HepG2 (cell line): ENCODE measurements around the gene ARL3. TPM values are rescaled to one million over a fixed set of nuclear protein-coding genes. Genes with fewer than 3 reads are reported as not detected.
A peak's percentile ranks its signal among the peaks of the same experiment; 100 is the strongest.

ENCODE experiments used
- ATAC-seq: fragments of 200-7000 bp; cut with Tn5 transposase; 3 replicates; pipeline ENCODE4 v1.9.1; 2020; ENCODE audit warnings: mild to moderate bottlenecking, moderate library complexity
- BruUV-seq: library from RNA; stranded (reverse); fragments of 400-500 nt; replicated peaks from 2 replicates; lab custom pipeline; 2021; lab: Mats Ljungman, UMichigan
- CTCF ChIA-PET: fragments of 300-600 bp; formaldehyde crosslinking; extraction: SDS; loops from one replicate; lab custom pipeline; 2021; ENCODE audit warnings: low total read pairs, inconsistent platforms, low intra/inter-chr PET ratio; lab: Yijun Ruan, JAX
- POLR2A ChIA-PET: fragments of 350-600 bp; sonication (Branson Sonifier 250); formaldehyde crosslinking; loops from one replicate; lab custom pipeline; 2020; ENCODE audit warnings: antibody characterized with exemption, inconsistent platforms; lab: Yijun Ruan, JAX
- DNase-seq: peaks from one replicate; pipeline ENCODE4 v3.0.0-alpha.2; 2015; ENCODE audit warnings: low spot score
- FAIRE-seq: peaks from 3 replicates; lab custom pipeline; 2011; peaks lifted over from hg19 to GRCh38; lab: Jason Lieb, UNC
- H2AFZ ChIP-seq: one replicate; pipeline ENCODE4 v1.6.1; 2011; ENCODE audit warnings: low read length, inconsistent platforms
- H3K27ac ChIP-seq: fragments of 300-600 bp; 3 replicates; pipeline ENCODE4 v1.8.0; 2011; ENCODE audit warnings: mixed run types, mild to moderate bottlenecking, mixed read lengths, low read length, inconsistent platforms; ENCODE audit not compliant: insufficient read depth; ENCODE audit errors: extremely low read length
- H3K27me3 ChIP-seq, 2 experiments: fragments of 200-600 bp in 1 of 2; 2 replicates in 1 of 2; 3 replicates in 1 of 2; pipeline versions ENCODE4 v1.6.0 to v1.8.0; 2011; ENCODE audit warnings: low read length in 2 of 2, mild to moderate bottlenecking in 2 of 2, moderate library complexity in 2 of 2, inconsistent platforms in 1 of 2; ENCODE audit not compliant: insufficient read depth in 2 of 2, control insufficient read depth in 1 of 2
- H3K36me3 ChIP-seq, 2 experiments: fragments of 200-600 bp in 1 of 2; replicated peaks in 1 of 2; 2 replicates in 1 of 2; 3 replicates in 1 of 2; pipeline versions ENCODE4 v1.5.1 to v1.8.0; 2011; ENCODE audit warnings: low read length in 2 of 2, inconsistent platforms in 1 of 2; ENCODE audit not compliant: insufficient read depth in 2 of 2, control insufficient read depth in 1 of 2
- H3K4me1 ChIP-seq: 2 replicates; pipeline ENCODE4 v1.5.1; 2012; ENCODE audit warnings: low read length, inconsistent platforms; ENCODE audit not compliant: insufficient read depth
- H3K4me2 ChIP-seq: 2 replicates; pipeline ENCODE4 v1.6.0; 2011; ENCODE audit warnings: low read depth, low read length, inconsistent platforms
- H3K4me3 ChIP-seq, 3 experiments: fragments of 200-600 bp in 1 of 3; sonication (generic), shearing (Covaris generic) in 1 of 3; replicated peaks in 1 of 3; 2 replicates each; pipeline ENCODE4 v1.5.1; 2011 to 2016; ENCODE audit warnings: low read length in 3 of 3, inconsistent platforms in 2 of 3, low read depth in 2 of 3, mild to moderate bottlenecking in 2 of 3, control low read depth in 1 of 3, mixed read lengths in 1 of 3; ENCODE audit not compliant: insufficient read depth in 1 of 3
- H3K79me2 ChIP-seq: one replicate; pipeline ENCODE4 v1.6.1; 2011; ENCODE audit warnings: low read length, inconsistent platforms; ENCODE audit not compliant: insufficient read depth
- H3K9ac ChIP-seq: 2 replicates; pipeline ENCODE4 v1.6.0; 2011; ENCODE audit warnings: mild to moderate bottlenecking, low read depth, low read length, inconsistent platforms; ENCODE audit not compliant: insufficient read depth
- H3K9me3 ChIP-seq: 2 replicates; pipeline ENCODE4 v1.5.1; 2012; ENCODE audit warnings: mild to moderate bottlenecking, low read length
- H4K20me1 ChIP-seq: 2 replicates; pipeline ENCODE4 v1.6.0; 2011; ENCODE audit warnings: inconsistent platforms, mild to moderate bottlenecking, low read length, moderate library complexity; ENCODE audit not compliant: insufficient read depth
- ETV6 ChIP-seq: sonication (generic); formaldehyde crosslinking; conservative IDR thresholded peaks from 2 replicates; pipeline ENCODE4 v1.4.0; 2020; ENCODE audit warnings: missing genetic modification reagents
- NPAS2 ChIP-seq: sonication (generic); formaldehyde crosslinking; IDR thresholded peaks from 2 replicates; pipeline ENCODE4 v1.8.0; 2022; ENCODE audit warnings: mild to moderate bottlenecking, missing genetic modification reagents, borderline replicate concordance
- NR2C2 ChIP-seq: sonication (generic); formaldehyde crosslinking; IDR thresholded peaks from 2 replicates; pipeline ENCODE4 v1.4.0; 2020; ENCODE audit warnings: missing genetic modification reagents, mild to moderate bottlenecking, moderate library complexity, borderline replicate concordance
- PCBP1 ChIP-seq: fragments of 200-400 bp; formaldehyde crosslinking; IDR thresholded peaks from 2 replicates; pipeline ENCODE4 v1.6.1; 2017; ENCODE audit warnings: mild to moderate bottlenecking, low read depth, low read length, borderline replicate concordance
- RBFOX2 ChIP-seq: fragments of 200-400 bp; formaldehyde crosslinking; IDR thresholded peaks from 2 replicates; pipeline ENCODE4 v1.6.1; 2017; ENCODE audit warnings: low read depth, mild to moderate bottlenecking, low read length
- TEAD3 ChIP-seq: optimal IDR thresholded peaks from 2 replicates; pipeline ENCODE3; 2016; ENCODE audit warnings: borderline replicate concordance
- U2AF2 ChIP-seq: fragments of 200-400 bp; formaldehyde crosslinking; IDR thresholded peaks from 2 replicates; pipeline ENCODE4 v1.6.1; 2017; ENCODE audit warnings: low read depth, mild to moderate bottlenecking, low read length
- ZFP82 ChIP-seq: sonication (generic); formaldehyde crosslinking; IDR thresholded peaks from 2 replicates; pipeline ENCODE4 v1.5.1; 2020; ENCODE audit warnings: mild to moderate bottlenecking, missing genetic modification reagents, borderline replicate concordance
- ZKSCAN5 ChIP-seq: sonication (generic); formaldehyde crosslinking; IDR thresholded peaks from 2 replicates; pipeline ENCODE4 v1.5.1; 2020; ENCODE audit warnings: mild to moderate bottlenecking, missing genetic modification reagents
- ZMAT5 ChIP-seq: sonication (generic); formaldehyde crosslinking; IDR thresholded peaks from 2 replicates; pipeline ENCODE4 v1.5.0; 2020; ENCODE audit warnings: mild to moderate bottlenecking, low read depth, missing genetic modification reagents, borderline replicate concordance
- ZNF24 ChIP-seq: fragments of 450-650 bp; IDR thresholded peaks from 2 replicates; pipeline ENCODE4 v1.6.1; 2017; ENCODE audit warnings: antibody characterized with exemption, mild to moderate bottlenecking
- ZNF557 ChIP-seq: sonication (generic); formaldehyde crosslinking; IDR thresholded peaks from 2 replicates; pipeline ENCODE4 v1.4.0; 2020; ENCODE audit warnings: missing genetic modification reagents
- ZNF572 ChIP-seq: sonication (generic); formaldehyde crosslinking; IDR thresholded peaks from 2 replicates; pipeline ENCODE4 v1.5.1; 2020; ENCODE audit warnings: mild to moderate bottlenecking, missing genetic modification reagents
- ZNF607 ChIP-seq: sonication (generic); formaldehyde crosslinking; IDR thresholded peaks from 2 replicates; pipeline ENCODE4 v1.5.1; 2020; ENCODE audit warnings: missing genetic modification reagents, mild to moderate bottlenecking, borderline replicate concordance
- ZNF749 ChIP-seq: sonication (generic); formaldehyde crosslinking; IDR thresholded peaks from 2 replicates; pipeline ENCODE4 v1.8.0; 2022; ENCODE audit warnings: mild to moderate bottlenecking, missing genetic modification reagents, moderate library complexity, borderline replicate concordance
- WGBS: methylation state at CpG from one replicate; pipeline ENCODE4 v1.1.6; 2017; ENCODE audit warnings: low lambda C conversion rate; 5-methylcytosine and 5-hydroxymethylcytosine counted together
- in situ Hi-C: cut with HindIII; loops from 2 replicates; pipeline ENCODE4 v1.10.0; 2017; ENCODE audit warnings: low pct_unique_long_range_greater_than_20kb; ENCODE audit not compliant: extremely low pct_ligation_motif_present
- intact Hi-C: fragments of 100-400 bp; cut with micrococcal nuclease; formaldehyde crosslinking; loops from one replicate; pipeline ENCODE4 v1.10.0; 2022; ENCODE audit not compliant: unreplicated experiment
- polyA plus RNA-seq, 8 experiments: library from polyadenylated mRNA; depleted of rRNA in 3 of 8; stranded (reverse) in 7 of 8; unstranded in 1 of 8; fragments of >200 nt; fragmentation: Illumina TruSeq in 4 of 8; extraction: Trizol in 4 of 8; gene quantifications; 2 replicates each; pipeline versions ENCODE4 v1.2.1 to v1.2.3, GENCODE V29; 2011 to 2016; ENCODE audit warnings: low read depth in 4 of 8, missing spikeins in 1 of 8, mixed read lengths in 1 of 8; ENCODE audit not compliant: insufficient read depth in 1 of 8
- total RNA-seq, 5 experiments: library from RNA; depleted of rRNA; stranded (reverse); fragments of >200 nt; fragmentation: Illumina TruSeq; extraction: Trizol; gene quantifications; 2 replicates each; pipeline ENCODE4 v1.2.3, GENCODE V29; 2016; ENCODE audit warnings: low read depth in 1 of 5

ARL3 gene
- total and polyA plus RNA-seq, 2 of the 13 experiments (the other 11 are each of a cell fraction or from before 2014, with no cell fraction given), result 5.2 to 6.6 TPM

- H3K4me3 ChIP-seq, result peak overlapping the region; percentile 78 to 96 (median 90)
- no peaks in the 10 kb centered on the region for H3K36me3 ChIP-seq
- no peaks in the 10 kb centered on the region; a peak in 1 of 5 replicates for H3K27me3 ChIP-seq
- POLR2A ChIA-PET, result interaction anchor here (0.7 kb wide), 1 partner anchor 88 kb away, joined by 3 read pairs; no protein-coding TSS in a partner anchor
- H4K20me1 ChIP-seq, result no peaks in the 10 kb centered on the region
- WGBS, result 18% methylated on average over 1 of the region's 1 CpG
- intact Hi-C loops, result loop anchor here (2.0 to 10.0 kb wide), 3 partner anchors 27 to 339 kb away; partner anchors contain the start of gene WBP1L
- ATAC-seq (no peak), FAIRE-seq (no peak), DNase-seq (no peak)
- no TSS peak for BruUV-seq
- H3K79me2 ChIP-seq, result peaks cover 61% of the 10 kb centered on the region
- CTCF ChIA-PET, result no interaction called here
- H3K9ac ChIP-seq, result 0 out of 2 replicates have a peak overlapping the region, but pooled peaks have one; percentile 85
- in situ Hi-C loops, result no loop called here
- no peak overlapping the region for H2AFZ ChIP-seq
- peak; percentile 90 for TF ChIP-seq ZKSCAN5 (CRISPR knock-in tag)
- TF ChIP-seq NR2C2 (CRISPR knock-in tag), result no peak
- H3K27ac ChIP-seq, result no peak overlapping the region
- H3K4me2 ChIP-seq, result peak overlapping the region; percentile 96
- H3K9me3 ChIP-seq, result no peaks in the 10 kb centered on the region
- H3K4me1 ChIP-seq, result peaks cover 78% of the 10 kb centered on the region
Observed at GRCh38 chr10:102715880-102716279, 1.7 kb upstream of the ARL3 start.

GRCh38 chr10:102714621-102715455 is 641 bp upstream of the ARL3 start, which contains the start of gene SFXN2:
Gene SFXN2, plus strand, starts transcription at chr10:102714636. Its CDS starts 12,001 bp downstream, at chr10:102726637.
- BruUV-seq, result TSS peak; percentile 74
- peak within 1 kb of the TSS; percentile 96 for H3K4me2 ChIP-seq
- H3K4me3 ChIP-seq, result peak within 1 kb of the TSS; percentile 90 to 96 (median 91)
- H3K36me3 ChIP-seq, result no peaks in the 10 kb centered on the region
- H3K9ac ChIP-seq, result peak within 1 kb of the TSS; percentile 85
- ChIA-PET POLR2A (interaction anchor here (0.7 to 2.8 kb wide), 19 partner anchors 10 to 647 kb away, joined by 3 to 21 read pairs (median 5); partner anchors contain the start of genes NT5C2, TRIM8 and WBP1L), CTCF (no interaction called here)
- WGBS, result 0% methylated on average over 6 of the region's 46 CpGs
- DNase-seq, result no peak
- H3K4me1 ChIP-seq, result peaks cover 78% of the 10 kb centered on the region
- no peaks in the 10 kb centered on the region for H4K20me1 ChIP-seq
- H2AFZ ChIP-seq, result peak within 1 kb of the TSS; percentile 49
- H3K27me3 ChIP-seq, result no peaks in the 10 kb centered on the region; a peak in 1 of 5 replicates
- peaks cover 55% of the 10 kb centered on the region for H3K79me2 ChIP-seq
- ATAC-seq, result peak; percentile 55
- no peaks in the 10 kb centered on the region for H3K9me3 ChIP-seq
- intact Hi-C loops, result loop anchor here (2.0 to 10.0 kb wide), 3 partner anchors 28 to 340 kb away; partner anchors contain the start of gene WBP1L
- H3K27ac ChIP-seq, result peak within 1 kb of the TSS; percentile 84
- in situ Hi-C loops, result loop anchor here (5.0 kb wide), 1 partner anchor 38 kb away; no protein-coding TSS in a partner anchor
- no peak for FAIRE-seq
- TF ChIP-seq ZNF607 (CRISPR knock-in tag) (0 out of 2 replicates have a peak, but pooled peaks have one; percentile 24), ETV6 (CRISPR knock-in tag) (0 out of 2 replicates have a peak, but pooled peaks have one; percentile 13), TEAD3 (CRISPR knock-in tag) (no peak), ZNF24 (no peak), ZNF557 (no peak), ZFP82 (no peak), ZMAT5 (CRISPR knock-in tag) (no peak), PCBP1 (no peak), NPAS2 (CRISPR knock-in tag) (no peak), ZNF749 (CRISPR knock-in tag) (no peak), ZNF572 (CRISPR knock-in tag) (peak; percentile 68; the same call in 1 of the 2 replicates), U2AF2 (no peak), RBFOX2 (peak; percentile 79)
